ENCODE data around the gene TCF7.

The TCF7 gene

GRCh38 chr5:134113902-134114875 lies at the start of gene TCF7:
Gene TCF7 (plus strand): TSS chr5:134114681. CDS start chr5:134114907, 226 bp downstream.
- DNase-seq: peak; percentile 73

GRCh38 chr5:134069553-134069952 lies 44.9 kb upstream of the TCF7 start:
- no peak for DNase-seq

- peak; percentile 42 for DNase-seq
Measured at GRCh38 chr5:134070725-134071613, 43.5 kb upstream of the TCF7 start.

GRCh38 chr5:134071614-134072207 lies 42.8 kb upstream of the TCF7 start:
- DNase-seq: no peak

- no peak for DNase-seq
Measured at GRCh38 chr5:134072471-134073210, 41.8 kb upstream of the TCF7 start.

GRCh38 chr5:134073404-134073803 lies 41.1 kb upstream of the TCF7 start:
- DNase-seq: no peak

GRCh38 chr5:134075102-134075501 lies 39.4 kb upstream of the TCF7 start:
- DNase-seq: no peak

GRCh38 chr5:134077926-134078580 lies 36.4 kb upstream of the TCF7 start:
- no peak for DNase-seq

GRCh38 chr5:134079748-134080581 lies 34.5 kb upstream of the TCF7 start:
- DNase-seq: peak; percentile 61

GRCh38 chr5:134082264-134082992 lies 32.1 kb upstream of the TCF7 start:
- DNase-seq: no peak

GRCh38 chr5:134083517-134083916 lies 31.0 kb upstream of the TCF7 start:
- DNase-seq: no peak

GRCh38 chr5:134084022-134084565 lies 30.4 kb upstream of the TCF7 start:
- DNase-seq: no peak

- DNase-seq: no peak
Measured at GRCh38 chr5:134084570-134084969, 29.9 kb upstream of the TCF7 start.

- DNase-seq: no peak
Measured at GRCh38 chr5:134085411-134085810, 29.1 kb upstream of the TCF7 start.

GRCh38 chr5:134086225-134086942 lies 28.1 kb upstream of the TCF7 start:
- DNase-seq: no peak

- peak; percentile 65 for DNase-seq
Measured at GRCh38 chr5:134086943-134087305, 27.6 kb upstream of the TCF7 start.

GRCh38 chr5:134088291-134088690 lies 26.2 kb upstream of the TCF7 start:
- DNase-seq: no peak

- no peak for DNase-seq
Measured at GRCh38 chr5:134088994-134089560, 25.4 kb upstream of the TCF7 start.

GRCh38 chr5:134090522-134090921 lies 24.0 kb upstream of the TCF7 start:
- DNase-seq: no peak
